HEK293 (cell line): Measurements from ENCODE around the gene POP7.
A peak's percentile ranks its signal among the peaks of the same experiment; 100 is the strongest.

Source experiments
- CTCF ChIA-PET: fragments of 350-600 bp; formaldehyde crosslinking; extraction: SDS; loops from one replicate; lab custom pipeline; 2021; ENCODE audit warnings: antibody characterized with exemption; lab: Yijun Ruan, JAX
- POLR2A ChIA-PET: fragments of 300-600 bp; formaldehyde crosslinking; extraction: SDS; loops from one replicate; lab custom pipeline; 2020; ENCODE audit warnings: antibody characterized with exemption, inconsistent platforms; lab: Yijun Ruan, JAX
- H3K27ac ChIP-seq: fragments of 200-500 bp; sonication (Bioruptor generic); 2 replicates; pipeline ENCODE4 v1.5.1; 2014; ENCODE audit warnings: low read depth, low read length, control low read depth, inconsistent platforms; ENCODE audit errors: extremely low read depth
- H3K36me3 ChIP-seq, 2 experiments: fragments of 200-500 bp in 1 of 2; sonication (Bioruptor generic) in 1 of 2; 1 replicate in 1 of 2; 2 replicates in 1 of 2; pipeline ENCODE4 v1.5.1; 2014 to 2017; ENCODE audit warnings: inconsistent platforms in 2 of 2, low read length in 2 of 2; ENCODE audit not compliant: control insufficient read depth in 2 of 2, insufficient read depth in 1 of 2
- H3K4me1 ChIP-seq: fragments of 200-500 bp; sonication (Bioruptor generic); 2 replicates; pipeline ENCODE4 v1.5.1; 2014; ENCODE audit warnings: mild to moderate bottlenecking, low read length, inconsistent platforms; ENCODE audit not compliant: control insufficient read depth, insufficient read depth
- H3K4me3 ChIP-seq: 2 replicates; pipeline ENCODE4 v1.5.1; 2011; ENCODE audit warnings: low read depth, mild to moderate bottlenecking, control low read depth, low read length, moderate library complexity
- H3K9me3 ChIP-seq: fragments of 200-500 bp; sonication (Bioruptor generic); 2 replicates; pipeline ENCODE4 v1.5.1; 2014; ENCODE audit warnings: low read depth, low read length, inconsistent platforms; ENCODE audit not compliant: control insufficient read depth, insufficient read depth
- KLF10 ChIP-seq: fragments of 450-650 bp; IDR thresholded peaks from 2 replicates; pipeline ENCODE4 v1.5.1; 2018; ENCODE audit warnings: missing biosample characterization, mild to moderate bottlenecking, missing genetic modification characterization
- KLF7 ChIP-seq: fragments of 450-650 bp; formaldehyde crosslinking; IDR thresholded peaks from 2 replicates; pipeline ENCODE4 v1.5.1; 2016; ENCODE audit warnings: missing biosample characterization, missing genetic modification characterization, borderline replicate concordance
- TCF7L2 ChIP-seq: IDR thresholded peaks from 2 replicates; pipeline ENCODE4 v1.6.1; 2011; ENCODE audit warnings: low read depth, mild to moderate bottlenecking, inconsistent platforms, low read length, moderate library complexity, borderline replicate concordance
- TRIM28 ChIP-seq: IDR thresholded peaks from 2 replicates; pipeline ENCODE4 v1.6.1; 2011; ENCODE audit warnings: low read length, control low read depth, borderline replicate concordance
- ZBTB8A ChIP-seq: fragments of 450-650 bp; formaldehyde crosslinking; IDR thresholded peaks from 2 replicates; pipeline ENCODE4 v1.5.1; 2016; ENCODE audit warnings: missing biosample characterization, missing genetic modification characterization
- ZFP41 ChIP-seq: fragments of 450-650 bp; formaldehyde crosslinking; IDR thresholded peaks from 2 replicates; pipeline ENCODE4 v1.5.1; 2016; ENCODE audit warnings: missing biosample characterization, missing genetic modification characterization, borderline replicate concordance
- ZIC2 ChIP-seq: fragments of 450-650 bp; formaldehyde crosslinking; IDR thresholded peaks from 2 replicates; pipeline ENCODE4 v1.5.1; 2016; ENCODE audit warnings: missing biosample characterization, missing genetic modification characterization
- ZNF239 ChIP-seq: fragments of 450-650 bp; formaldehyde crosslinking; IDR thresholded peaks from 2 replicates; pipeline ENCODE4 v1.5.1; 2016; ENCODE audit warnings: missing biosample characterization, missing genetic modification characterization
- ZNF248 ChIP-seq: fragments of 450-650 bp; formaldehyde crosslinking; IDR thresholded peaks from 2 replicates; pipeline ENCODE4 v1.5.1; 2017; ENCODE audit warnings: missing biosample characterization, missing genetic modification characterization
- ZNF354C ChIP-seq: fragments of 450-650 bp; formaldehyde crosslinking; IDR thresholded peaks from 2 replicates; pipeline ENCODE4 v1.5.1; 2016; ENCODE audit warnings: missing biosample characterization, missing genetic modification characterization, low read depth, borderline replicate concordance
- ZNF433 ChIP-seq: fragments of 450-650 bp; formaldehyde crosslinking; IDR thresholded peaks from 2 replicates; pipeline ENCODE4 v1.5.1; 2016; ENCODE audit warnings: missing biosample characterization, missing genetic modification characterization, low read depth
- ZNF521 ChIP-seq: fragments of 450-650 bp; formaldehyde crosslinking; IDR thresholded peaks from 2 replicates; pipeline ENCODE4 v1.5.1; 2017; ENCODE audit warnings: missing biosample characterization, mild to moderate bottlenecking, missing genetic modification characterization
- ZNF600 ChIP-seq: fragments of 450-650 bp; formaldehyde crosslinking; IDR thresholded peaks from 2 replicates; pipeline ENCODE4 v1.5.1; 2016; ENCODE audit warnings: missing biosample characterization, missing genetic modification characterization
- ZNF660 ChIP-seq: fragments of 450-650 bp; IDR thresholded peaks from 2 replicates; pipeline ENCODE4 v1.5.1; 2018; ENCODE audit warnings: missing biosample characterization, mild to moderate bottlenecking, missing genetic modification characterization
- ZNF707 ChIP-seq: fragments of 450-650 bp; formaldehyde crosslinking; IDR thresholded peaks from 2 replicates; pipeline ENCODE4 v1.5.1; 2016; ENCODE audit warnings: missing biosample characterization, missing genetic modification characterization
- ZXDB ChIP-seq: fragments of 450-650 bp; formaldehyde crosslinking; IDR thresholded peaks from 2 replicates; pipeline ENCODE4 v1.5.1; 2016; ENCODE audit warnings: missing biosample characterization, missing genetic modification characterization
- TF ChIP-seq, protein P1 (sequence below): fragments of 450-650 bp; formaldehyde crosslinking; IDR thresholded peaks from 2 replicates; pipeline ENCODE4 v1.5.1; 2016; ENCODE audit warnings: missing biosample characterization, missing genetic modification characterization
- TF ChIP-seq, protein P2 (sequence below): IDR thresholded peaks from 2 replicates; pipeline ENCODE4 v1.6.1; 2011; ENCODE audit warnings: mild to moderate bottlenecking, low read depth, low read length, borderline replicate concordance
- TF ChIP-seq, protein P3 (sequence below): fragments of 450-650 bp; formaldehyde crosslinking; IDR thresholded peaks from 2 replicates; pipeline ENCODE4 v1.5.1; 2017; ENCODE audit warnings: missing biosample characterization, missing genetic modification characterization

POP7 gene

DNA sequence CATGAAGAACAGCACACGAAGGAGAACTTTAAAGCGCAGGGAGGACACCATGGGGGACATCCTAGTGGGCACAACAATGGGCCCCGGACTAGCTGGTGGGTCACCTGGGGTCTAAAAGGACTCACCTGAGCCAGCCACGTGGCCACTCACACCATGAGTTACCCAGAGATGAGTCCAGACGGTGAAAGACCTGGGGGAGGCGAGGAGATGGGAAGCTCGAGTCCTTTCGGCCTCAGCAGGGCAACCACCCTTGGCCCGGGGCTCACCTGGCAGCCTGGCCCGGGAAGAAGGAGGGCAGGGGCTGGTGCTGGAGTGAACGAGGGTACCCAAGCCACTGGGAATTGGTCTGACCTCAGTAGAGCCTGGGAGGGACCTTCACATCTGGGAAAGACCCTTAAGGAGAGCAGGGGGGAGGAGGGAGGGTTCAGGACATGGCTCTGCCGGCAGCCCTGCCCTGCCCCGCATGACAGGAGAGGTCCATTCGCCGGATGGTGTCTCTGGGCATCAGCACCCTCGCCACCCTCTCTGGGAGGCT lies 17.5 kb upstream of the POP7 start:
- ChIA-PET CTCF (interaction anchor here (1.1 to 5.5 kb wide), 2 partner anchors 14 to 124 kb away, joined by 7 to 37 read pairs; no protein-coding TSS in a partner anchor), POLR2A (interaction anchor here (1.1 kb wide), 1 partner anchor 17 kb away, joined by 4 read pairs; no protein-coding TSS in a partner anchor)
- Histone ChIP-seq H3K27ac (no peak overlapping the region), H3K9me3 (no peaks in the 10 kb centered on the region), H3K36me3 (peaks cover 0 to 69% of the 10 kb centered on the region in 2 experiments; a peak in 2 of 3 replicates), H3K4me3 (no peak overlapping the region), H3K4me1 (peaks cover 2% of the 10 kb centered on the region; the same call in 1 of the 2 replicates)
- no peak for TF ChIP-seq ZNF433

DNA sequence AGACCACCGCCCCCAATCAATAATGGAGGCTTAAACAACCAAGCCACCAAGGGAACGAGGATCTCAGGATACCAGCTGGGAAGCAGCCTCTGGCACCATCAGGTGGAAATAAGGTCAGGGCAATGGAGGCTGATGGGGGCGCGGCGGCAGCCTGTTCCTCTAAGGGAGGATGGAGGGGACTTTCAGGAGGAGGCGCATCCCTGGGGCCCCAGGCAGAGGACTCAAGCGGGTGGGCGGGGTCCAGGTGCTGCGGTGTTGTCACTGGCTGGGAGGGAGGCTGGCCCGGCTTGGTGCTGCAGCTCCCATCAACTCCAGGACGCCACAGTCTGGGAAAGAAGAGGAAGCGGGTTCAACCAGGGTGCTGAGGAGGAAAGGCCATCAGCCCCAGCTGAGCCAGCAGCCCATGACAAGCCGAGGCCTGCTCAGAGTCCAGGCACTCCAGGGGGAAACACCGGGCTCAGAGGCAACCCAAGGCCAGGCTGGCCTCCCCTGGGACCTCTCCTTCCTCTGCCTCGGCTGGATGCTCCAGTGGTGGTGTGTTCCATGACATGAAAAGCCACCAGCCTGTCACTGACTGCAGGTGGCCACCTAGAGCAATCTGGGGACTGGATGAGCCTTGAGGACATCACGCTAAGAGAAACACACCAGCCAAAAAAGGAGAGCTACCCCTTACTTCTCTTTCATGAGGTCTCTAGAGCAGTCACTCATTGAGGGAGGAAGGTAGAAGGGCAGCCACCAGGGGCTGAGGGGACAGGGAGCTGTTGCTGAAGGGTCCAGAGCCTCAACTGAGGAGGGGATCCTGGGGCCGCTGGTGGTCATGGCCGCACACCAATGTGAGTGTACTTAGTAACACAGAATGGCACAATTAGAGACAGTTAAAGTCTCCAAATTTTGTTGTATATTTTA lies 16.4 kb upstream of the POP7 start:
- ChIA-PET POLR2A (interaction anchor here (0.5 to 1.1 kb wide), 2 partner anchors 16 to 78 kb away, joined by 3 to 4 read pairs; no protein-coding TSS in a partner anchor), CTCF (interaction anchor here (0.6 to 5.5 kb wide), 12 partner anchors 11 to 164 kb away, joined by 3 to 77 read pairs (median 6); partner anchors contain the start of genes FBXO24, LRCH4, POP7 and SLC12A9)
- Histone ChIP-seq H3K36me3 (peaks cover 0 to 59% of the 10 kb centered on the region in 2 experiments; a peak in 2 of 3 replicates), H3K27ac (no peak overlapping the region), H3K4me3 (no peak overlapping the region), H3K4me1 (peaks cover 2% of the 10 kb centered on the region; the same call in 1 of the 2 replicates), H3K9me3 (no peaks in the 10 kb centered on the region)
- TF ChIP-seq ZIC2 (tag by site-specific recombination), result peak; percentile 45
- TF ChIP-seq, protein P1, sequence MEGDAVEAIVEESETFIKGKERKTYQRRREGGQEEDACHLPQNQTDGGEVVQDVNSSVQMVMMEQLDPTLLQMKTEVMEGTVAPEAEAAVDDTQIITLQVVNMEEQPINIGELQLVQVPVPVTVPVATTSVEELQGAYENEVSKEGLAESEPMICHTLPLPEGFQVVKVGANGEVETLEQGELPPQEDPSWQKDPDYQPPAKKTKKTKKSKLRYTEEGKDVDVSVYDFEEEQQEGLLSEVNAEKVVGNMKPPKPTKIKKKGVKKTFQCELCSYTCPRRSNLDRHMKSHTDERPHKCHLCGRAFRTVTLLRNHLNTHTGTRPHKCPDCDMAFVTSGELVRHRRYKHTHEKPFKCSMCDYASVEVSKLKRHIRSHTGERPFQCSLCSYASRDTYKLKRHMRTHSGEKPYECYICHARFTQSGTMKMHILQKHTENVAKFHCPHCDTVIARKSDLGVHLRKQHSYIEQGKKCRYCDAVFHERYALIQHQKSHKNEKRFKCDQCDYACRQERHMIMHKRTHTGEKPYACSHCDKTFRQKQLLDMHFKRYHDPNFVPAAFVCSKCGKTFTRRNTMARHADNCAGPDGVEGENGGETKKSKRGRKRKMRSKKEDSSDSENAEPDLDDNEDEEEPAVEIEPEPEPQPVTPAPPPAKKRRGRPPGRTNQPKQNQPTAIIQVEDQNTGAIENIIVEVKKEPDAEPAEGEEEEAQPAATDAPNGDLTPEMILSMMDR (tag by site-specific recombination), result 0 out of 2 replicates have a peak, but pooled peaks have one; percentile 31
- TF ChIP-seq ZNF660 (tag by site-specific recombination), result no peak
- TF ChIP-seq ZBTB8A (tag by site-specific recombination), result no peak
- TF ChIP-seq ZNF354C (tag by site-specific recombination), result no peak
- no peak for TF ChIP-seq ZNF248 (tag by site-specific recombination)
- TF ChIP-seq TRIM28, result no peak
- no peak for TF ChIP-seq TCF7L2
- TF ChIP-seq ZNF600 (tag by site-specific recombination), result 0 out of 2 replicates have a peak, but pooled peaks have one; percentile 15
- TF ChIP-seq, all 188 proteins: peak for 3

DNA sequence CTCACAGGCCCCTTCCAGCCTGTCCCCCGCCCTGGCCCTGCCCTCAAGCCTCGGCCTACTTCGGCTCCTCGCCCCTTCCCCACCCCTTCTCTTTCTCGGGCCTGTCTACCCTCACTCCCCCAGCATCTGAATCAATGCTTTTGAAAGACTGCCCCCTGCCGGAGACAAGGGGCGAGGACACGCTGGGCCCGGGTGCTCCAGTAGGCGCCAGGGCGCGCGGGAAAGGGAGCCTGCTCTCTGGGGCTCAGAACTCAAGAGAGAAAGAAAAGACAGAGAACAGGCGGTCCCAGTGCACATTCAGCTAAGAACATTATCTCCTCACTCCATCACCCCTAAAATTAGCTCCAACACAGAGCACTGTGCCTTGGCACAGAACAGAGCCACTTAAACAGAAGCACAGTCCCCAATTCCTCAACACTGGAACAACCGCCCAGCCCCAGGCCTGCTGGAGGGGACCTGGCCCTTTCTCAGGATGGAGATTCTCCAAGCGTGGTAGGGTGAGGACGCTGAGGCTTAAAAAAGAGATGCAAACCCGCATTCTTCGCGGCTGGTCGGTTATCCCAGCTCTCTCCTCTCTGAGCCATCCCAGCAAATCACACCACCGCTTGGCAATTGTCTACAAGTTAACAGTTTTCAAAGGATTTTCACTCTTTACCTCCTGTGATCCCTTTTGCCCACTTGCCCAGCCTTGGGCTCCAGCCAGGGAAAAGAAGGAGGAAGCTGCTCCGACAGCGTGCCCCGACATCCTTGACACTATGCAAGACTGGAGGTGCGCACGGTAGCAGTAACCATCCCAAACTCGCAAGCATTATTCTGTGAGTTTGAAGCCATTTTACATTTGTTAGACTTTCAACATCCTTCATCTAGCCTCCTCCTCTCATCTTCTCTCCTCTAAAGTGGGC lies 14.0 kb upstream of the POP7 start:
- ChIA-PET CTCF (interaction anchor here (0.5 to 5.5 kb wide), 47 partner anchors 9 to 404 kb away, joined by 3 to 77 read pairs (median 4); partner anchors contain the start of genes FBXO24, LRCH4, MOSPD3 and POP7), POLR2A (interaction anchor here (0.9 to 2.8 kb wide), 7 partner anchors 9 to 256 kb away, joined by 3 to 18 read pairs (median 5); partner anchors contain the start of genes FBXO24, LRCH4, MOSPD3 and POP7)
- peak overlapping the region; percentile 25; the same call in 1 of the 2 replicates for H3K27ac ChIP-seq
- TF ChIP-seq KLF7 (tag by site-specific recombination) (no peak), ZNF521 (no peak), ZNF660 (tag by site-specific recombination) (peak; percentile 85), KLF10 (tag by site-specific recombination) (peak; percentile 22; the same call in 1 of the 2 replicates), ZNF707 (tag by site-specific recombination) (no peak), ZNF239 (tag by site-specific recombination) (no peak), ZXDB (tag by site-specific recombination) (peak; percentile 16; the same call in 1 of the 2 replicates), ZFP41 (tag by site-specific recombination) (no peak)
- TF ChIP-seq, protein P1 (tag by site-specific recombination), result peak; percentile 93
- TF ChIP-seq, protein P2, sequence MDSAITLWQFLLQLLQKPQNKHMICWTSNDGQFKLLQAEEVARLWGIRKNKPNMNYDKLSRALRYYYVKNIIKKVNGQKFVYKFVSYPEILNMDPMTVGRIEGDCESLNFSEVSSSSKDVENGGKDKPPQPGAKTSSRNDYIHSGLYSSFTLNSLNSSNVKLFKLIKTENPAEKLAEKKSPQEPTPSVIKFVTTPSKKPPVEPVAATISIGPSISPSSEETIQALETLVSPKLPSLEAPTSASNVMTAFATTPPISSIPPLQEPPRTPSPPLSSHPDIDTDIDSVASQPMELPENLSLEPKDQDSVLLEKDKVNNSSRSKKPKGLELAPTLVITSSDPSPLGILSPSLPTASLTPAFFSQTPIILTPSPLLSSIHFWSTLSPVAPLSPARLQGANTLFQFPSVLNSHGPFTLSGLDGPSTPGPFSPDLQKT, result no peak
- TF ChIP-seq, protein P3, sequence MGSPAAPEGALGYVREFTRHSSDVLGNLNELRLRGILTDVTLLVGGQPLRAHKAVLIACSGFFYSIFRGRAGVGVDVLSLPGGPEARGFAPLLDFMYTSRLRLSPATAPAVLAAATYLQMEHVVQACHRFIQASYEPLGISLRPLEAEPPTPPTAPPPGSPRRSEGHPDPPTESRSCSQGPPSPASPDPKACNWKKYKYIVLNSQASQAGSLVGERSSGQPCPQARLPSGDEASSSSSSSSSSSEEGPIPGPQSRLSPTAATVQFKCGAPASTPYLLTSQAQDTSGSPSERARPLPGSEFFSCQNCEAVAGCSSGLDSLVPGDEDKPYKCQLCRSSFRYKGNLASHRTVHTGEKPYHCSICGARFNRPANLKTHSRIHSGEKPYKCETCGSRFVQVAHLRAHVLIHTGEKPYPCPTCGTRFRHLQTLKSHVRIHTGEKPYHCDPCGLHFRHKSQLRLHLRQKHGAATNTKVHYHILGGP, result no peak

More for the DNA sequence above, 14.0 kb upstream of the POP7 start:
- peak overlapping the region; percentile 6; the same call in 1 of the 2 replicates for H3K4me3 ChIP-seq
- H3K36me3 ChIP-seq, result peaks cover 0 to 34% of the 10 kb centered on the region in 2 experiments; a peak in 2 of 3 replicates
- H3K9me3 ChIP-seq, result no peaks in the 10 kb centered on the region
- H3K4me1 ChIP-seq, result peaks cover 2% of the 10 kb centered on the region; the same call in 1 of the 2 replicates
